Measurements from ENCODE around the gene ADAMTSL3. TPM values are rescaled to one million over a fixed set of nuclear protein-coding genes. Genes with fewer than 3 reads are reported as not detected.
A peak's percentile ranks its signal among the peaks of the same experiment; 100 is the strongest.
"Not testable (repeated sequence)": the region's sequence is repeated elsewhere in the genome, so short reads cannot be mapped to it uniquely, and the experiment has no call there.

The ADAMTSL3 gene
- total and polyA plus RNA-seq, 2 of the 8 experiments (the other 6 are each of a cell fraction or from before 2014, with no cell fraction given), result 0.35 to 1.4 TPM

- TF ChIP-seq CHD2 (IDR thresholded peaks at IDR 0.05; ENCODE audit: low read length), result 0 out of 2 replicates have a peak, but pooled peaks have one; percentile 5
- DNase-seq (ENCODE audit: low read depth in 1 of 2, low spot score in 2 of 2); POLR2A ChIA-PET (ENCODE audit: partially characterized antibody): not testable (repeated sequence)
These were observed 426.8 kb downstream of the ADAMTSL3 start for GRCh38 chr15:84080778-84081084.

More at GRCh38 chr15:84080778-84081084, 426.8 kb downstream of the ADAMTSL3 start:
- H2BK12ac ChIP-seq (ENCODE audit: low read depth, low read length); H4K91ac ChIP-seq (replicated peaks; ENCODE audit: insufficient read length, low read length); H4K20me1 ChIP-seq (replicated peaks in 1 of 2; ENCODE audit: control insufficient read depth in 1 of 2, insufficient read depth in 2 of 2, low read length in 2 of 2); H3K9ac ChIP-seq (replicated peaks in 1 of 4; ENCODE audit: extremely low read depth in 1 of 4, low read depth in 3 of 4, low read length in 3 of 4); H3K9me3 ChIP-seq (ENCODE audit: insufficient read depth in 2 of 2, low read depth in 1 of 2, low read length in 1 of 2); H2BK20ac ChIP-seq (ENCODE audit: low read length); H2AK5ac ChIP-seq (ENCODE audit: low read depth, low read length); FAIRE-seq; H3K18ac ChIP-seq (ENCODE audit: extremely low read depth, low read length); H3K4ac ChIP-seq (replicated peaks; ENCODE audit: insufficient read length, low read depth, low read length); H2BK15ac ChIP-seq (ENCODE audit: low read length); H3K23me2 ChIP-seq (ENCODE audit: low read depth, low read length); H3K79me2 ChIP-seq (ENCODE audit: control insufficient read depth in 1 of 2, insufficient read depth in 2 of 2, low read length in 2 of 2); H3K79me1 ChIP-seq (ENCODE audit: low read depth, low read length); H4K8ac ChIP-seq (ENCODE audit: extremely low read depth, insufficient read depth, low read length); H3K27ac ChIP-seq (ENCODE audit: low read depth, low read length); H3K36me3 ChIP-seq (ENCODE audit: control insufficient read depth in 2 of 4, insufficient read depth in 4 of 4, low read length in 3 of 4); H3K4me1 ChIP-seq (replicated peaks in 1 of 4; ENCODE audit: control insufficient read depth in 3 of 4, insufficient read depth in 4 of 4, low read length in 3 of 4); H2BK5ac ChIP-seq (ENCODE audit: low read depth, low read length); H3K56ac ChIP-seq (replicated peaks; ENCODE audit: insufficient read length, low read depth, low read length); H3K14ac ChIP-seq (ENCODE audit: insufficient read length); H3K23ac ChIP-seq (ENCODE audit: insufficient read length); H2BK120ac ChIP-seq (replicated peaks; ENCODE audit: low read depth, low read length); H4K5ac ChIP-seq (ENCODE audit: insufficient read length, low read depth, low read length): not testable (repeated sequence)
- peak overlapping the region; percentile 85 to 93 for H3K4me2 ChIP-seq (ENCODE audit: insufficient read depth in 1 of 2, low read depth in 2 of 2, low read length in 2 of 2)
- H3K4me3 ChIP-seq (ENCODE audit: extremely low read depth in 1 of 4, insufficient read depth in 2 of 4, low read depth in 3 of 4, low read length in 4 of 4), result peak overlapping the region; percentile 64 to 75 (median 72); a peak in 5 of 8 replicates
- peak overlapping the region; percentile 33; the same call in 1 of the 2 replicates for H2AFZ ChIP-seq (ENCODE audit: low read length)
- 37% methylated on average over 9 of the region's 9 CpGs; no CpG with 5 or more reads in 1 of the 2 experiments for WGBS, 2 experiments (ENCODE audit: extremely low coverage in 1 of 2, insufficient coverage in 1 of 2, insufficient read length in 1 of 2, insufficient replicate concordance in 2 of 2, low coverage in 1 of 2, low lambda C conversion rate in 2 of 2, missing lambda C conversion rate in 1 of 2)
- CTCF ChIA-PET (ENCODE audit: partially characterized antibody), result interaction anchor here (0.8 to 1.4 kb wide), 2 partner anchors 12 to 25 kb away, joined by 3 read pairs; no protein-coding TSS in a partner anchor
- peaks cover 3 to 27% (median 13%) of the 10 kb centered on the region in 4 experiments for H3K27me3 ChIP-seq (replicated peaks in 1 of 4; ENCODE audit: control insufficient read depth in 3 of 4, extremely low read depth in 1 of 4, insufficient read depth in 3 of 4, low read length in 3 of 4)
